Glutamatergic neuron (in vitro differentiated cells): Measurements from ENCODE around the gene GTF3C6. TPM values are rescaled to one million over a fixed set of nuclear protein-coding genes. Genes with fewer than 3 reads are reported as not detected.
"Not testable (repeated sequence)": the region's sequence is repeated elsewhere in the genome, so short reads cannot be mapped to it uniquely, and the experiment has no call there.

Experiments used
- DNase-seq: peaks from one replicate; pipeline ENCODE4 v3.0.0; 2022
- H3K27ac Mint-ChIP-seq: one replicate; pipeline ENCODE4 v1.8.0; 2020; ENCODE audit warnings: mild to moderate bottlenecking, mixed read lengths, inconsistent platforms; ENCODE audit not compliant: unreplicated experiment
- H3K27me3 Mint-ChIP-seq: one replicate; pipeline ENCODE4 v1.8.0; 2020; ENCODE audit warnings: mild to moderate bottlenecking, moderate library complexity, mixed read lengths, inconsistent platforms; ENCODE audit not compliant: unreplicated experiment
- H3K36me3 Mint-ChIP-seq: one replicate; pipeline ENCODE4 v1.8.0; 2020; ENCODE audit warnings: mild to moderate bottlenecking, mixed read lengths, inconsistent platforms; ENCODE audit not compliant: unreplicated experiment
- H3K4me1 Mint-ChIP-seq: one replicate; pipeline ENCODE4 v1.8.0; 2020; ENCODE audit warnings: mild to moderate bottlenecking, low read depth, mixed read lengths, inconsistent platforms; ENCODE audit not compliant: unreplicated experiment
- H3K4me3 Mint-ChIP-seq: one replicate; pipeline ENCODE4 v1.8.0; 2020; ENCODE audit warnings: mild to moderate bottlenecking, mixed read lengths, inconsistent platforms; ENCODE audit not compliant: unreplicated experiment
- H3K9me3 Mint-ChIP-seq: one replicate; pipeline ENCODE4 v1.8.0; 2020; ENCODE audit warnings: mild to moderate bottlenecking, moderate library complexity, mixed read lengths, inconsistent platforms; ENCODE audit not compliant: unreplicated experiment
- CTCF ChIP-seq: fragments of 200-600 bp; sonication (generic); IDR thresholded peaks from one replicate; pipeline ENCODE4 v1.5.0; 2021; ENCODE audit not compliant: partially characterized antibody, unreplicated experiment
- total RNA-seq: library from RNA; stranded (reverse); fragmentation: NEBNext Ultra II Directional; extraction: Animal tissue kit (Norgen Biotek cat#: 25700); gene quantifications from one replicate; pipeline ENCODE4 v1.2.1, GENCODE V29; 2021; ENCODE audit not compliant: unreplicated experiment

Gene GTF3C6
- total RNA-seq, 1 donor from 2014 or later = 56.1 TPM

- Mint-ChIP-seq H3K4me1 (no peaks in the 10 kb centered on the region), H3K9me3 (no peaks in the 10 kb centered on the region), H3K27ac (no peak overlapping the region), H3K36me3 (no peaks in the 10 kb centered on the region), H3K27me3 (no peaks in the 10 kb centered on the region), H3K4me3 (no peak overlapping the region)
- no peak for TF ChIP-seq CTCF
- DNase-seq = no peak
Measured at GRCh38 chr6:110950440-110950839, 8.1 kb upstream of the GTF3C6 start.

- no peaks in the 10 kb centered on the region for H3K27me3 Mint-ChIP-seq
- no peaks in the 10 kb centered on the region for H3K4me1 Mint-ChIP-seq
- H3K27ac Mint-ChIP-seq = no peak overlapping the region
- no peaks in the 10 kb centered on the region for H3K9me3 Mint-ChIP-seq
- no peak overlapping the region for H3K4me3 Mint-ChIP-seq
- no peak for TF ChIP-seq CTCF
- H3K36me3 Mint-ChIP-seq = no peaks in the 10 kb centered on the region
- DNase-seq = no peak
Measured at GRCh38 chr6:110951008-110951407, 7.5 kb upstream of the GTF3C6 start.

GRCh38 chr6:110951986-110952794 is 6.3 kb upstream of the GTF3C6 start:
- no peak for TF ChIP-seq CTCF
- H3K27me3 Mint-ChIP-seq = no peaks in the 10 kb centered on the region
- no peaks in the 10 kb centered on the region for H3K36me3 Mint-ChIP-seq
- no peak for DNase-seq
- H3K27ac Mint-ChIP-seq = no peak overlapping the region
- H3K4me1 Mint-ChIP-seq = no peaks in the 10 kb centered on the region
- no peaks in the 10 kb centered on the region for H3K9me3 Mint-ChIP-seq
- no peak overlapping the region for H3K4me3 Mint-ChIP-seq

GRCh38 chr6:110953633-110954303 is 4.7 kb upstream of the GTF3C6 start:
- Mint-ChIP-seq H3K27ac (no peak overlapping the region), H3K4me1 (no peaks in the 10 kb centered on the region), H3K9me3 (no peaks in the 10 kb centered on the region), H3K36me3 (no peaks in the 10 kb centered on the region), H3K27me3 (no peaks in the 10 kb centered on the region), H3K4me3 (no peak overlapping the region)
- DNase-seq = no peak
- no peak for TF ChIP-seq CTCF

GRCh38 chr6:110960014-110960390 is 1.5 kb downstream of the GTF3C6 start:
- Mint-ChIP-seq H3K9me3 (no peaks in the 10 kb centered on the region), H3K4me3 (no peak overlapping the region), H3K27ac (no peak overlapping the region), H3K36me3 (no peaks in the 10 kb centered on the region), H3K27me3 (peaks cover 2% of the 10 kb centered on the region), H3K4me1 (no peaks in the 10 kb centered on the region)
- no peak for TF ChIP-seq CTCF
- DNase-seq = no peak

GRCh38 chr6:110962636-110963035 is 4.1 kb downstream of the GTF3C6 start:
- not testable (repeated sequence) for H3K4me1 Mint-ChIP-seq, H3K27ac Mint-ChIP-seq, DNase-seq, H3K4me3 Mint-ChIP-seq, H3K36me3 Mint-ChIP-seq, H3K9me3 Mint-ChIP-seq, H3K27me3 Mint-ChIP-seq
